ENCODE results near the gene SLC9A1. TPM values are rescaled to one million over a fixed set of nuclear protein-coding genes. Genes with fewer than 3 reads are reported as not detected.

SLC9A1 gene
- total and polyA plus RNA-seq, 2 of the 8 experiments (the other 6 are each of a cell fraction or from before 2014, with no cell fraction given): 11.3 to 25.1 TPM

DNA sequence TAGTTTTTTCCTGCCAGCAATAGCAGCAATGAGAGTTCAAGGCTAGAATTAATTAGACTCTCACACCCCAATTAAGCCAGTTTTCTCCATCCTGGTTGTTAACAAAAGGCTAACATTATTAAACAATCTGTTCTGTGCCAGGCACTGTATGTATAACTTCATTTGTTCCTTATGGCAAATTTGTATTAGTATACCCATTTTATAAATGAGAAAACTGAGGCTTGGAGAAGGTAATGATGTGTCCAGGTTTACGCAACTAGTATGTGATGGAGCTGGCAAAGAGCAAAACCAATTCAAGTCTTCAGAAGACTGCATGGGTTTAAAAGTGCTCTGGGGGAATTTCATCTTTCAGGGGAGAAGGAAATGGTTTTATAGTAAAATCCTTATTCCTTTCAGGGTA lies 38.3 kb upstream of the SLC9A1 start:
- Histone ChIP-seq H4K20me1 (replicated peaks in 1 of 2; ENCODE audit: control insufficient read depth in 1 of 2, insufficient read depth in 2 of 2, low read length in 2 of 2) (no peaks in the 10 kb centered on the region), H3K79me2 (ENCODE audit: control insufficient read depth in 1 of 2, insufficient read depth in 2 of 2, low read length in 2 of 2) (no peaks in the 10 kb centered on the region), H3K36me3 (ENCODE audit: control insufficient read depth in 2 of 4, insufficient read depth in 4 of 4, low read length in 3 of 4) (no peaks in the 10 kb centered on the region), H3K4me2 (ENCODE audit: insufficient read depth in 1 of 2, low read depth in 2 of 2, low read length in 2 of 2) (no peak overlapping the region), H2BK15ac (ENCODE audit: low read length) (no peak overlapping the region), H3K27ac (ENCODE audit: low read depth, low read length) (no peak overlapping the region), H4K91ac (replicated peaks; ENCODE audit: insufficient read length, low read length) (no peak overlapping the region), H3K9me3 (ENCODE audit: insufficient read depth in 2 of 2, low read depth in 1 of 2, low read length in 1 of 2) (no peaks in the 10 kb centered on the region), H3K56ac (replicated peaks; ENCODE audit: insufficient read length, low read depth, low read length) (no peak overlapping the region), H2AK5ac (ENCODE audit: low read depth, low read length) (no peak overlapping the region), H2BK20ac (ENCODE audit: low read length) (no peak overlapping the region), H3K4me1 (replicated peaks in 1 of 4; ENCODE audit: control insufficient read depth in 3 of 4, insufficient read depth in 4 of 4, low read length in 3 of 4) (no peaks in the 10 kb centered on the region), H3K23me2 (ENCODE audit: low read depth, low read length) (no peaks in the 10 kb centered on the region), H4K8ac (ENCODE audit: extremely low read depth, insufficient read depth, low read length) (no peak overlapping the region), H3K27me3 (replicated peaks in 1 of 4; ENCODE audit: control insufficient read depth in 3 of 4, extremely low read depth in 1 of 4, insufficient read depth in 3 of 4, low read length in 3 of 4) (no peaks in the 10 kb centered on the region), H3K4ac (replicated peaks; ENCODE audit: insufficient read length, low read depth, low read length) (no peak overlapping the region), H3K14ac (ENCODE audit: insufficient read length) (no peak overlapping the region), H3K23ac (ENCODE audit: insufficient read length) (no peak overlapping the region), H3K9ac (replicated peaks in 1 of 4; ENCODE audit: extremely low read depth in 1 of 4, low read depth in 3 of 4, low read length in 3 of 4) (no peak overlapping the region), H3K4me3 (ENCODE audit: extremely low read depth in 1 of 4, insufficient read depth in 2 of 4, low read depth in 3 of 4, low read length in 4 of 4) (no peak overlapping the region), H2AFZ (ENCODE audit: low read length) (no peak overlapping the region), H2BK5ac (ENCODE audit: low read depth, low read length) (no peak overlapping the region), H3K79me1 (ENCODE audit: low read depth, low read length) (no peaks in the 10 kb centered on the region), H4K5ac (ENCODE audit: insufficient read length, low read depth, low read length) (no peak overlapping the region), H2BK120ac (replicated peaks; ENCODE audit: low read depth, low read length) (no peak overlapping the region), H2BK12ac (ENCODE audit: low read depth, low read length) (no peak overlapping the region), H3K18ac (ENCODE audit: extremely low read depth, low read length) (no peak overlapping the region)
- ChIA-PET POLR2A (ENCODE audit: partially characterized antibody) (interaction anchor here (2.0 kb wide), 1 partner anchor 38 kb away, joined by 8 read pairs; the partner anchor contains the start of gene SLC9A1), CTCF (ENCODE audit: partially characterized antibody) (interaction anchor here (0.6 to 2.6 kb wide), 3 partner anchors 29 to 367 kb away, joined by 3 to 8 read pairs (median 4); no protein-coding TSS in a partner anchor)
- TF ChIP-seq SAP30 (IDR thresholded peaks at IDR 0.05; ENCODE audit: insufficient read depth, insufficient replicate concordance, low read length) (no peak), MAFK (IDR thresholded peaks at IDR 0.05; ENCODE audit: low read depth, low read length) (no peak), CHD1 (IDR thresholded peaks at IDR 0.05; ENCODE audit: low read depth, low read length) (no peak), KDM1A (IDR thresholded peaks at IDR 0.05; ENCODE audit: borderline replicate concordance, low read length) (no peak), POLR2A (IDR thresholded peaks at IDR 0.05; ENCODE audit: control extremely low read depth in 1 of 2, low read depth in 2 of 2, low read length in 2 of 2) (no peak), CHD2 (IDR thresholded peaks at IDR 0.05; ENCODE audit: low read length) (no peak), SIRT6 (IDR thresholded peaks at IDR 0.05; ENCODE audit: low read length) (no peak), SRF (IDR thresholded peaks at IDR 0.05; ENCODE audit: low read depth, low read length) (no peak), KDM5A (IDR thresholded peaks at IDR 0.05; ENCODE audit: low read length) (no peak), KDM4A (IDR thresholded peaks at IDR 0.05; ENCODE audit: low read depth, low read length, severe bottlenecking) (no peak)
- TF ChIP-seq, protein P1, sequence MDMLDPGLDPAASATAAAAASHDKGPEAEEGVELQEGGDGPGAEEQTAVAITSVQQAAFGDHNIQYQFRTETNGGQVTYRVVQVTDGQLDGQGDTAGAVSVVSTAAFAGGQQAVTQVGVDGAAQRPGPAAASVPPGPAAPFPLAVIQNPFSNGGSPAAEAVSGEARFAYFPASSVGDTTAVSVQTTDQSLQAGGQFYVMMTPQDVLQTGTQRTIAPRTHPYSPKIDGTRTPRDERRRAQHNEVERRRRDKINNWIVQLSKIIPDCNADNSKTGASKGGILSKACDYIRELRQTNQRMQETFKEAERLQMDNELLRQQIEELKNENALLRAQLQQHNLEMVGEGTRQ (IDR thresholded peaks at IDR 0.05; ENCODE audit: low read length): no peak
- DNase-seq (ENCODE audit: low read depth in 1 of 2, low spot score in 2 of 2) (no peak), FAIRE-seq (no peak)
- 88% methylated on average over 1 of the region's 1 CpG; no CpG with 5 or more reads in 1 of the 2 experiments for WGBS, 2 experiments (ENCODE audit: extremely low coverage in 1 of 2, insufficient coverage in 1 of 2, insufficient read length in 1 of 2, insufficient replicate concordance in 2 of 2, low coverage in 1 of 2, low lambda C conversion rate in 2 of 2, missing lambda C conversion rate in 1 of 2)

Measured in H1 (cell line).